Hepatocyte (in vitro differentiated cells): ENCODE data around the gene CSTF2T. TPM values are rescaled to one million over a fixed set of nuclear protein-coding genes. Genes with fewer than 3 reads are reported as not detected.

Experiments used
- DNase-seq: peaks from one replicate; pipeline ENCODE4 v3.0.0-alpha.2; 2016; ENCODE audit warnings: low spot score
- H2AFZ ChIP-seq: fragments of 200-600 bp; sonication (generic); 2 replicates; pipeline ENCODE4 v1.6.0; 2016; ENCODE audit warnings: antibody characterized with exemption, mild to moderate bottlenecking
- H3K27ac ChIP-seq: fragments of 200-600 bp; sonication (generic); 2 replicates; pipeline ENCODE4 v1.5.1; 2016; ENCODE audit warnings: mild to moderate bottlenecking
- H3K27me3 ChIP-seq: fragments of 200-600 bp; sonication (generic); 2 replicates; pipeline ENCODE4 v1.6.1; 2016
- H3K36me3 ChIP-seq: fragments of 200-600 bp; sonication (generic); replicated peaks from 2 replicates; pipeline ENCODE4 v1.5.1; 2016; ENCODE audit warnings: low read depth; ENCODE audit not compliant: insufficient read depth
- H3K4me1 ChIP-seq: fragments of 200-600 bp; sonication (generic); 2 replicates; pipeline ENCODE4 v1.5.1; 2016; ENCODE audit warnings: mild to moderate bottlenecking, moderate library complexity; ENCODE audit not compliant: insufficient read depth
- H3K4me2 ChIP-seq: fragments of 200-600 bp; sonication (generic); 2 replicates; pipeline ENCODE4 v1.6.0; 2016
- H3K4me3 ChIP-seq: fragments of 200-600 bp; sonication (generic); 2 replicates; pipeline ENCODE4 v1.5.1; 2016; ENCODE audit warnings: mild to moderate bottlenecking
- H3K79me2 ChIP-seq: fragments of 200-600 bp; sonication (generic); 2 replicates; pipeline ENCODE4 v1.6.0; 2017; ENCODE audit warnings: mild to moderate bottlenecking
- H3K9me2 ChIP-seq: fragments of 200-600 bp; sonication (generic); replicated peaks from 2 replicates; pipeline ENCODE4 v1.6.0; 2017; ENCODE audit warnings: mild to moderate bottlenecking; ENCODE audit not compliant: insufficient read depth
- H3K9me3 ChIP-seq: fragments of 200-600 bp; sonication (generic); 2 replicates; pipeline ENCODE4 v1.5.1; 2016; ENCODE audit warnings: low read depth, mild to moderate bottlenecking
- H4K20me1 ChIP-seq: fragments of 200-600 bp; sonication (generic); 2 replicates; pipeline ENCODE4 v1.6.0; 2016; ENCODE audit warnings: mild to moderate bottlenecking; ENCODE audit not compliant: insufficient read depth, poor library complexity, severe bottlenecking
- CTCF ChIP-seq: fragments of 200-600 bp; sonication (generic); IDR thresholded peaks from 2 replicates; pipeline ENCODE4 v1.5.1; 2016; ENCODE audit warnings: antibody characterized with exemption, mild to moderate bottlenecking; ENCODE audit not compliant: poor library complexity
- EZH2 ChIP-seq: fragments of 200-600 bp; sonication (generic); IDR thresholded peaks from 2 replicates; pipeline ENCODE4 v1.6.1; 2016; ENCODE audit warnings: antibody characterized with exemption, mild to moderate bottlenecking, borderline replicate concordance
- EZH2phosphoT487 ChIP-seq: fragments of 200-600 bp; sonication (generic); IDR thresholded peaks from one replicate; pipeline ENCODE4 v1.6.1; 2018; ENCODE audit warnings: antibody characterized with exemption, mild to moderate bottlenecking, low read depth, moderate library complexity; ENCODE audit not compliant: unreplicated experiment, severe bottlenecking
- WGBS: methylation state at CpG from one replicate; pipeline ENCODE4 v1.1.6; 2016; ENCODE audit warnings: low lambda C conversion rate; ENCODE audit errors: missing lambda C conversion rate; 5-methylcytosine and 5-hydroxymethylcytosine counted together
- polyA plus RNA-seq: library from polyadenylated mRNA; unstranded; fragments of >200 nt; fragmentation: Nextera tagmentation; extraction: Ambion mirVana; gene quantifications from 2 replicates; pipeline ENCODE4 v1.2.1, GENCODE V29; 2016
- total RNA-seq: library from RNA; depleted of rRNA; stranded (reverse); fragments of >200 nt; gene quantifications from 2 replicates; pipeline ENCODE4 v1.2.3, GENCODE V29; 2014

The CSTF2T gene
- total and polyA plus RNA-seq, 2 experiments from 2014 or later, result 7.2 to 22.3 TPM

GRCh38 chr10:51659344-51659743, 40.1 kb downstream of the CSTF2T start:
- Histone ChIP-seq H3K9me3 (no peaks in the 10 kb centered on the region), H3K9me2 (no peaks in the 10 kb centered on the region), H3K4me3 (no peak overlapping the region), H3K79me2 (no peaks in the 10 kb centered on the region), H3K27ac (no peak overlapping the region), H4K20me1 (no peaks in the 10 kb centered on the region), H2AFZ (no peak overlapping the region), H3K4me2 (no peak overlapping the region), H3K27me3 (no peaks in the 10 kb centered on the region), H3K4me1 (no peaks in the 10 kb centered on the region), H3K36me3 (no peaks in the 10 kb centered on the region)
- 94% methylated on average over 1 of the region's 1 CpG for WGBS
- DNase-seq, result no peak
- no peak for TF ChIP-seq EZH2
- TF ChIP-seq EZH2phosphoT487, result no peak
- TF ChIP-seq CTCF, result no peak

GRCh38 chr10:51658000-51658399, 41.4 kb downstream of the CSTF2T start:
- H2AFZ ChIP-seq, result no peak overlapping the region
- H3K27ac ChIP-seq, result no peak overlapping the region
- no peak overlapping the region for H3K4me3 ChIP-seq
- no peak for TF ChIP-seq CTCF
- TF ChIP-seq EZH2phosphoT487, result no peak
- no peak for TF ChIP-seq EZH2
- no peaks in the 10 kb centered on the region for H3K36me3 ChIP-seq
- H3K27me3 ChIP-seq, result no peaks in the 10 kb centered on the region
- H3K4me2 ChIP-seq, result no peak overlapping the region
- no peaks in the 10 kb centered on the region for H3K9me2 ChIP-seq
- H3K9me3 ChIP-seq, result no peaks in the 10 kb centered on the region
- WGBS, result 52% methylated on average over 2 of the region's 2 CpGs
- no peaks in the 10 kb centered on the region for H3K4me1 ChIP-seq
- no peaks in the 10 kb centered on the region for H4K20me1 ChIP-seq
- no peak for DNase-seq
- no peaks in the 10 kb centered on the region for H3K79me2 ChIP-seq

- Histone ChIP-seq H2AFZ (no peak overlapping the region), H3K79me2 (no peaks in the 10 kb centered on the region), H3K4me2 (no peak overlapping the region), H3K4me1 (no peaks in the 10 kb centered on the region), H3K9me3 (no peaks in the 10 kb centered on the region), H4K20me1 (no peaks in the 10 kb centered on the region), H3K27ac (no peak overlapping the region), H3K36me3 (no peaks in the 10 kb centered on the region), H3K4me3 (no peak overlapping the region), H3K27me3 (no peaks in the 10 kb centered on the region), H3K9me2 (no peaks in the 10 kb centered on the region)
- no peak for TF ChIP-seq EZH2
- TF ChIP-seq CTCF, result no peak
- TF ChIP-seq EZH2phosphoT487, result no peak
- DNase-seq, result no peak
- 81% methylated on average over 3 of the region's 3 CpGs for WGBS
These were observed 42.9 kb downstream of the CSTF2T start for GRCh38 chr10:51656503-51656902.

GRCh38 chr10:51654918-51655317, 44.5 kb downstream of the CSTF2T start:
- no peak for TF ChIP-seq CTCF
- TF ChIP-seq EZH2, result no peak
- no peak for TF ChIP-seq EZH2phosphoT487

More at GRCh38 chr10:51654918-51655317, 44.5 kb downstream of the CSTF2T start:
- Histone ChIP-seq H3K9me2 (no peaks in the 10 kb centered on the region), H3K4me2 (no peak overlapping the region), H3K4me1 (no peaks in the 10 kb centered on the region), H3K79me2 (no peaks in the 10 kb centered on the region), H2AFZ (no peak overlapping the region), H3K27me3 (no peaks in the 10 kb centered on the region), H3K4me3 (no peak overlapping the region), H3K27ac (no peak overlapping the region), H4K20me1 (no peaks in the 10 kb centered on the region), H3K9me3 (no peaks in the 10 kb centered on the region), H3K36me3 (no peaks in the 10 kb centered on the region)
- WGBS, result 80% methylated on average over 1 of the region's 1 CpG
- DNase-seq, result no peak
